Transverse colon (tissue), 4 donors: Measurements from ENCODE around the gene THBS2. TPM values are rescaled to one million over a fixed set of nuclear protein-coding genes. Genes with fewer than 3 reads are reported as not detected.

Source experiments
- DNase-seq: peaks from one replicate; pipeline ENCODE4 v3.0.0-alpha.2; 2019
- H3K27ac ChIP-seq, 4 donors: fragments of 200-600 bp; sonication (generic); 2 replicates each; pipeline ENCODE4 v1.5.1; 2016 to 2018; ENCODE audit warnings: inconsistent platforms in 4 of 4
- H3K27me3 ChIP-seq: fragments of 200-600 bp; sonication (generic); 2 replicates; pipeline ENCODE4 v1.5.1; 2017; ENCODE audit warnings: inconsistent platforms
- H3K36me3 ChIP-seq, 4 donors: fragments of 200-600 bp; sonication (generic); 2 replicates each; pipeline ENCODE4 v1.5.1; 2017 to 2019; ENCODE audit warnings: inconsistent platforms in 4 of 4
- H3K4me1 ChIP-seq, 4 donors: fragments of 200-600 bp; sonication (generic); 2 replicates each; pipeline ENCODE4 v1.5.1; 2017 to 2020; ENCODE audit warnings: inconsistent platforms in 4 of 4
- H3K4me3 ChIP-seq, 4 donors: fragments of 200-600 bp; sonication (generic); 1 replicate in 1 of 4; 2 replicates in 3 of 4; pipeline versions ENCODE4 v1.5.1 to v1.6.1; 2017 to 2019; ENCODE audit warnings: inconsistent platforms in 4 of 4
- H3K9me3 ChIP-seq, 2 donors: fragments of 200-600 bp; sonication (generic); 2 replicates each; pipeline ENCODE4 v1.5.1; 2017 to 2019; ENCODE audit warnings: inconsistent platforms in 2 of 2
- EP300 ChIP-seq: sonication (generic); formaldehyde crosslinking; IDR thresholded peaks from one replicate; pipeline ENCODE4 v1.6.1; 2017; ENCODE audit warnings: antibody characterized with exemption, low read depth
- POLR2A ChIP-seq: fragments of 450-650 bp; IDR thresholded peaks from one replicate; pipeline ENCODE4 v1.6.1; 2016; ENCODE audit warnings: antibody characterized with exemption, mild to moderate bottlenecking, moderate library complexity
- POLR2AphosphoS5 ChIP-seq, 3 donors: sonication (generic); formaldehyde crosslinking; IDR thresholded peaks; one replicate each; pipeline ENCODE4 v1.6.1; 2016; ENCODE audit warnings: antibody characterized with exemption in 3 of 3
- WGBS, 2 donors: methylation state at CpG; one replicate each; pipeline ENCODE4 v1.1.5; 2018; ENCODE audit warnings: low coverage in 1 of 2; 5-methylcytosine and 5-hydroxymethylcytosine counted together
- in situ Hi-C, 4 donors: fragments of 200-750 bp; cut with MboI; loops; one replicate each; pipeline versions ENCODE4 v1.15.0 to v1.15.1; 2017; ENCODE audit warnings: low sequenced_read_pairs in 3 of 4, low pct_ligation_motif_present in 1 of 4, low pct_unique_long_range_greater_than_20kb in 1 of 4
- intact Hi-C: fragments of 100-400 bp; cut with DNase I; formaldehyde crosslinking; loops from one replicate; pipeline ENCODE4 v1.15.1; 2023; ENCODE audit warnings: low total_unique reads
- total RNA-seq, 4 donors: library from RNA; depleted of rRNA; stranded (reverse); fragments of >200 nt; gene quantifications; one replicate each; pipeline ENCODE4 v1.1.0, GENCODE V29; 2016
- TF ChIP-seq, protein P1 (sequence below), 5 experiments: fragments of 200-600 bp in 3 of 5; fragments of 450-650 bp in 2 of 5; sonication (generic) in 3 of 5; IDR thresholded peaks; 1 replicate in 2 of 5; 2 replicates in 3 of 5; pipeline ENCODE4 v1.5.1; 2016 to 2017; ENCODE audit warnings: antibody characterized with exemption in 5 of 5, inconsistent platforms in 3 of 5, mild to moderate bottlenecking in 2 of 5, moderate library complexity in 1 of 5

The THBS2 gene
- total RNA-seq, 4 donors from 2014 or later = 11.5 to 25.5 (median 18.1) TPM

DNA sequence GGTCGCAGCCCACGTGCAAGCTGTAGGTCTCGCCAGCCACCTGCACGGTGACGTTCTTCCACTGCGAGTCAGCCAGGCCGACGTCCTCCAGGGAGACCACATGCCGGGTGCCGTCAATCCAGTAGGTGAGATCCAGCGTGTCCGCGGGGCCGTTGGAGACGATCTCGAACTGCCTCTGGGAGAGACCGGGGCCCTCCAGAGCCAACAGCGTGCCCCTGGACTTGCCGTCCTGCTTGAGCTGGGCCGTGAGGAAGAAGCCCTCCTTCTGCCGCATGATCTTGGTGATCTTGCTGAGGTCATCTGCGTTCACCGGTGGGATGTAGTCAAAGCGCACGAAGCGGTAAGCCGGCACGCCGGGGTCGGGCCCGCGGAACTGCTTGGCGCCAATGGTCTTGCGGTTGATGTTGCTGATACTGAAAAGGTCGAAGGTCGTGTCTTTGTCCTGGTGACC is 5.1 kb downstream of the THBS2 start:
- no peak overlapping the region for H3K4me3 ChIP-seq
- H3K4me1 ChIP-seq = peaks cover 0 to 6% (median 0%) of the 10 kb centered on the region in 4 donors
- H3K9me3 ChIP-seq = no peaks in the 10 kb centered on the region
- H3K27ac ChIP-seq = no peak overlapping the region
- intact Hi-C loops (no loop called here), in situ Hi-C loops (no loop called here)
- H3K36me3 ChIP-seq = no peaks in the 10 kb centered on the region
- WGBS, 2 donors = 93% methylated on average over 36 of the region's 36 CpGs; no CpG with 5 or more reads in 1 of the 2 donors
- TF ChIP-seq POLR2A = no peak
- TF ChIP-seq EP300 = no peak
- TF ChIP-seq, protein P1, sequence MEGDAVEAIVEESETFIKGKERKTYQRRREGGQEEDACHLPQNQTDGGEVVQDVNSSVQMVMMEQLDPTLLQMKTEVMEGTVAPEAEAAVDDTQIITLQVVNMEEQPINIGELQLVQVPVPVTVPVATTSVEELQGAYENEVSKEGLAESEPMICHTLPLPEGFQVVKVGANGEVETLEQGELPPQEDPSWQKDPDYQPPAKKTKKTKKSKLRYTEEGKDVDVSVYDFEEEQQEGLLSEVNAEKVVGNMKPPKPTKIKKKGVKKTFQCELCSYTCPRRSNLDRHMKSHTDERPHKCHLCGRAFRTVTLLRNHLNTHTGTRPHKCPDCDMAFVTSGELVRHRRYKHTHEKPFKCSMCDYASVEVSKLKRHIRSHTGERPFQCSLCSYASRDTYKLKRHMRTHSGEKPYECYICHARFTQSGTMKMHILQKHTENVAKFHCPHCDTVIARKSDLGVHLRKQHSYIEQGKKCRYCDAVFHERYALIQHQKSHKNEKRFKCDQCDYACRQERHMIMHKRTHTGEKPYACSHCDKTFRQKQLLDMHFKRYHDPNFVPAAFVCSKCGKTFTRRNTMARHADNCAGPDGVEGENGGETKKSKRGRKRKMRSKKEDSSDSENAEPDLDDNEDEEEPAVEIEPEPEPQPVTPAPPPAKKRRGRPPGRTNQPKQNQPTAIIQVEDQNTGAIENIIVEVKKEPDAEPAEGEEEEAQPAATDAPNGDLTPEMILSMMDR (IDR thresholded peaks at IDR 0.05) = no peak
- TF ChIP-seq POLR2AphosphoS5 (IDR thresholded peaks at IDR 0.05) = no peak
- no peak for DNase-seq
- peaks cover 25% of the 10 kb centered on the region for H3K27me3 ChIP-seq

DNA sequence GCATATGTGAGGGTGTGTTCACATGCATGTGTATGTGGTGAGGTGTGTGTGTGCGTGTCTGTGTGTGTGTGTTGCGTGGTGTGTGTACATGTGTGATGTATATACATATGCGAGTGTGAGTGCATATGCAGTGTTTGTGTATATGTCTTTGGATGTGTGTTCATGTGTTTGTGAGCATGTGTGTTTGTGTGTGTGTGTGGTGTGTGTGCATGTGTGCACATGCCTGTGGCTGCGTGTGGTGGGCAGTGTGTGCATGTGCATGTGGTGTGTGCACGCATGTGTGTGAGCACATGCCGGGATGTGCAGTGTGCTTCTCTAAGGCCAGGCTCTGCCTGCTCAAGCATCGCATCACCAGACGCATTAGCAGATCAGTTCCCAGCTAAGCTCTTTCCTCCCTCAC is 5.7 kb downstream of the THBS2 start:
- Histone ChIP-seq H3K27ac (no peak overlapping the region), H3K9me3 (no peaks in the 10 kb centered on the region), H3K4me1 (peaks cover 0 to 3% (median 0%) of the 10 kb centered on the region in 4 donors), H3K4me3 (no peak overlapping the region), H3K27me3 (peaks cover 19% of the 10 kb centered on the region), H3K36me3 (no peaks in the 10 kb centered on the region)
- no peak for DNase-seq
- 84 to 100% methylated on average over 3 to 8 of the region's 8 CpGs for WGBS, 2 donors
- intact Hi-C loops (no loop called here), in situ Hi-C loops (no loop called here)
- TF ChIP-seq, protein P1 (IDR thresholded peaks at IDR 0.05) = no peak
- no peak for TF ChIP-seq EP300

GRCh38 chr6:169247419-169247818 is 6.2 kb downstream of the THBS2 start:
- no peak for TF ChIP-seq EP300
- no peak for TF ChIP-seq POLR2AphosphoS5 (IDR thresholded peaks at IDR 0.05)
- TF ChIP-seq, protein P1 (IDR thresholded peaks at IDR 0.05) = no peak
- TF ChIP-seq POLR2A = no peak
- WGBS, 2 donors = 91 to 95% methylated on average over 3 to 4 of the region's 4 CpGs

DNA sequence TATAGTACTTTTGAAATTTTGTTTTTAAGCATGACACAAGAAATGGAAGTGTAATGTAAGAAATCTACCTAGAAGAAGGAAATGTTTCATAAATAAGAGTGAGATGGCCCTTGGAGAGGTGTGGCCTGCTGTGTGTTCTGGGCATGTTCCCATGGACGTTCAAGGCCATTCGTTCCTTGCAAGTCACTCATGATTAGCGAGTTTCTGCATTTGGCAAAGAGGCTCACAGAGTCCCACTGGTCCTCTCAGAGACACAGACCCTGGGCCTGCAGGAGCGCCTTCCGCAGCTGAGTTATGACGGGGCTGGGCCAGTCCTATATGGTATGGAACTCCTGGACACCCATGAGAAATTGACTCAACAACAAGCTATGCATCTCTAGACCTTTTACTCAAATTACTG is 7.2 kb downstream of the THBS2 start:
- intact Hi-C loops (no loop called here), in situ Hi-C loops (no loop called here)
- Histone ChIP-seq H3K4me1 (no peaks in the 10 kb centered on the region), H3K36me3 (no peaks in the 10 kb centered on the region), H3K27me3 (peaks cover 5% of the 10 kb centered on the region), H3K4me3 (no peak overlapping the region), H3K9me3 (no peaks in the 10 kb centered on the region), H3K27ac (no peak overlapping the region)
- WGBS, 2 donors = 60 to 82% methylated on average over 1 to 6 of the region's 6 CpGs
- TF ChIP-seq EP300 (no peak), POLR2A (no peak), POLR2AphosphoS5 (IDR thresholded peaks at IDR 0.05) (no peak)
- TF ChIP-seq, protein P1 (IDR thresholded peaks at IDR 0.05) = no peak
- DNase-seq = no peak

More at GRCh38 chr6:169247419-169247818, 6.2 kb downstream of the THBS2 start:
- H3K36me3 ChIP-seq = no peaks in the 10 kb centered on the region
- H3K27me3 ChIP-seq = peaks cover 14% of the 10 kb centered on the region
- no peak overlapping the region for H3K27ac ChIP-seq
- no peaks in the 10 kb centered on the region for H3K4me1 ChIP-seq
- no peak overlapping the region for H3K4me3 ChIP-seq
- DNase-seq = no peak
- in situ Hi-C loops = no loop called here
- intact Hi-C loops = no loop called here
- H3K9me3 ChIP-seq = no peaks in the 10 kb centered on the region
